ENCODE measurements around the gene ZNF43. TPM values are rescaled to one million over a fixed set of nuclear protein-coding genes. Genes with fewer than 3 reads are reported as not detected.

The ZNF43 gene
- total and polyA plus RNA-seq, 2 of the 13 experiments (the other 11 are each of a cell fraction or from before 2014, with no cell fraction given), result 2.9 to 8.5 TPM

DNA sequence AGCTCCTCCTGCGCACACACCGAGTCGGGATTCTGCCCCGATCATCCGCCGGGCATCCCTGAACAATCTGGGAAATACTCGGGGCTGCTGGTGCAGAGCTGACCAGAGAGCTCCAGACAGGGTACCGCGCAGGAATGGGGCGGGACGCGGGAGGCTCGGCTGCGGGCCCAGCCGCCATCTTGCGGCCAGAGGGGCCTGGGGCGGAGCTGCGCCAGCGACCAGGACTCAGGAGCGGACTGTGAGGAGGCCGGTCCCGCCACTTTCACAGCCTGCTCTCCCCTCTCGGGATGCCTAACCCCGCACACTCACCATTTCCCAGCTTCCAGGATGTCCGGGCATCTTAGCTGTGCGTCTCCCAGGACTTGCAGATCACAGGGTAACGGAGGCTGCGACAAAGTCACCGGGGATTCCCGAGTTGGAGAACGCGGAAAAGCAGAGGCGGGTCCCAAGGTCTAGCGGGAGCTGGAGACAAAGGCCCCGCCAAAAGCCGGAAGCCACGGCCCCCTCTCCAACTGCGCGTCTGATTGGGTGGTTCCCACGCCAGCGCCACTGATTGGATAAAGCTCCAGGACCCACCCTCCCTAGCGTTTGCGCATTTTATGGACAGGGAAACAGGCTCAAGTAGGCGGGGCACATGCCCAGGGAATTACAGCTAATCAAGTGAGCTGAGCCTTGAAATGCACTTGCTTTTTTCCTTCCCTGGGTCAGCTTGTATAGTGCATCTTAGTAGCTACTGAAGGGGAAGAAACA is 15.8 kb upstream of the ZNF43 start (continued):
- 0 out of 2 replicates have a peak, but pooled peaks have one; percentile 20 for TF ChIP-seq ZNF605 (CRISPR knock-in tag; IDR thresholded peaks at IDR 0.05)
- TF ChIP-seq HOXA3 (CRISPR knock-in tag; IDR thresholded peaks at IDR 0.05), result peak; percentile 63
- no peak for TF ChIP-seq ZBTB10 (CRISPR knock-in tag; IDR thresholded peaks at IDR 0.05; ENCODE audit: borderline replicate concordance)
- no peak for TF ChIP-seq ZNF816 (CRISPR knock-in tag; IDR thresholded peaks at IDR 0.05; ENCODE audit: borderline replicate concordance)
- no peak for TF ChIP-seq ZNF441 (CRISPR knock-in tag; IDR thresholded peaks at IDR 0.05; ENCODE audit: borderline replicate concordance)
- TF ChIP-seq TFDP2 (CRISPR knock-in tag; IDR thresholded peaks at IDR 0.05), result peak; percentile 74
- TF ChIP-seq HES4 (CRISPR knock-in tag; IDR thresholded peaks at IDR 0.05; ENCODE audit: borderline replicate concordance), result 0 out of 2 replicates have a peak, but pooled peaks have one; percentile 53
- no peak for TF ChIP-seq ATAD3A (CRISPR knock-in tag; IDR thresholded peaks at IDR 0.05)
- TF ChIP-seq HIVEP1 (CRISPR knock-in tag; IDR thresholded peaks at IDR 0.05), result peak; percentile 75; the same call in 1 of the 2 replicates
- no peak for TF ChIP-seq ZFYVE20 (CRISPR knock-in tag; IDR thresholded peaks at IDR 0.05; ENCODE audit: borderline replicate concordance, low read depth)
- TF ChIP-seq NFYC (CRISPR knock-in tag; IDR thresholded peaks at IDR 0.05), result peak; percentile 86
- TF ChIP-seq POGZ (CRISPR knock-in tag; IDR thresholded peaks at IDR 0.05), result 0 out of 2 replicates have a peak, but pooled peaks have one; percentile 50
- TF ChIP-seq HDAC1 (CRISPR knock-in tag; IDR thresholded peaks at IDR 0.05), result peak; percentile 89
- TF ChIP-seq PITX1 (CRISPR knock-in tag; IDR thresholded peaks at IDR 0.05), result no peak
- TF ChIP-seq, protein P1, sequence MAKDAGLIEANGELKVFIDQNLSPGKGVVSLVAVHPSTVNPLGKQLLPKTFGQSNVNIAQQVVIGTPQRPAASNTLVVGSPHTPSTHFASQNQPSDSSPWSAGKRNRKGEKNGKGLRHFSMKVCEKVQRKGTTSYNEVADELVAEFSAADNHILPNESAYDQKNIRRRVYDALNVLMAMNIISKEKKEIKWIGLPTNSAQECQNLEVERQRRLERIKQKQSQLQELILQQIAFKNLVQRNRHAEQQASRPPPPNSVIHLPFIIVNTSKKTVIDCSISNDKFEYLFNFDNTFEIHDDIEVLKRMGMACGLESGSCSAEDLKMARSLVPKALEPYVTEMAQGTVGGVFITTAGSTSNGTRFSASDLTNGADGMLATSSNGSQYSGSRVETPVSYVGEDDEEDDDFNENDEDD (CRISPR knock-in tag; IDR thresholded peaks at IDR 0.05; ENCODE audit: borderline replicate concordance), result peak; percentile 60; the same call in 1 of the 2 replicates
- TF ChIP-seq ZFX (CRISPR knock-in tag; IDR thresholded peaks at IDR 0.05; ENCODE audit: low read depth), result peak; percentile 74
- TF ChIP-seq ZNF354B (CRISPR knock-in tag; IDR thresholded peaks at IDR 0.05), result no peak
- 0 out of 2 replicates have a peak, but pooled peaks have one; percentile 35 for TF ChIP-seq ZNF235 (CRISPR knock-in tag; IDR thresholded peaks at IDR 0.05; ENCODE audit: borderline replicate concordance)
- TF ChIP-seq ZNF558 (CRISPR knock-in tag; IDR thresholded peaks at IDR 0.05; ENCODE audit: borderline replicate concordance), result 0 out of 2 replicates have a peak, but pooled peaks have one; percentile 45
- TF ChIP-seq RBFOX2 (IDR thresholded peaks at IDR 0.05; ENCODE audit: low read depth, low read length), result 0 out of 2 replicates have a peak, but pooled peaks have one; percentile 38
- TF ChIP-seq PREB (CRISPR knock-in tag; IDR thresholded peaks at IDR 0.05), result no peak
- peak; percentile 47 for TF ChIP-seq ASH2L (IDR thresholded peaks at IDR 0.05; ENCODE audit: insufficient read length, low read depth, low read length)
- peak; percentile 42; the same call in 1 of the 2 replicates for TF ChIP-seq POLR2G (IDR thresholded peaks at IDR 0.05; ENCODE audit: low read depth, low read length)
